Vagina (tissue), 2 donors: ENCODE data around the gene CASZ1.

Experiments
- POLR2A ChIP-seq, 2 donors: fragments of 450-650 bp; IDR thresholded peaks; one replicate each; pipeline ENCODE4 v1.6.1; 2017; ENCODE audit warnings: antibody characterized with exemption in 2 of 2, mild to moderate bottlenecking in 2 of 2, moderate library complexity in 2 of 2
- POLR2AphosphoS5 ChIP-seq, 2 donors: sonication (generic); formaldehyde crosslinking; IDR thresholded peaks; one replicate each; pipeline ENCODE4 v1.9.0; 2017; ENCODE audit warnings: antibody characterized with exemption in 2 of 2, mild to moderate bottlenecking in 2 of 2, low read depth in 1 of 2; ENCODE audit not compliant: insufficient read depth in 1 of 2

- TF ChIP-seq POLR2A (IDR thresholded peaks at IDR 0.05) (no peak), POLR2AphosphoS5 (IDR thresholded peaks at IDR 0.05; ENCODE audit: insufficient read depth in 1 of 2, low read depth in 1 of 2) (no peak)
These were observed 133.4 kb downstream of the CASZ1 start for GRCh38 chr1:10662824-10663677.
